ENCODE results near the gene BACE2.

The BACE2 gene

GRCh38 chr21:41207401-41208375 is 39.7 kb downstream of the BACE2 start:
- H3K27ac ChIP-seq (ENCODE audit: extremely low read depth, low read depth, low read length) = no peak overlapping the region
- POLR2A ChIA-PET = no interaction called here

GRCh38 chr21:41208376-41208763 is 40.4 kb downstream of the BACE2 start:
- H3K4me1 ChIP-seq (ENCODE audit: control insufficient read depth, insufficient read depth, low read length) = peaks cover 6% of the 10 kb centered on the region; the same call in 1 of the 2 replicates
- no peak overlapping the region for H3K27ac ChIP-seq (ENCODE audit: extremely low read depth, low read depth, low read length)
- no peak overlapping the region for H3K4me3 ChIP-seq (ENCODE audit: low read depth, low read length)
- POLR2A ChIA-PET = no interaction called here
- CTCF ChIA-PET = no interaction called here
- H3K9me3 ChIP-seq (ENCODE audit: control insufficient read depth, insufficient read depth, low read depth, low read length) = no peaks in the 10 kb centered on the region
- no peaks in the 10 kb centered on the region for H3K36me3 ChIP-seq (ENCODE audit: control insufficient read depth in 2 of 2, insufficient read depth in 1 of 2, low read length in 2 of 2)
- TF ChIP-seq ZBTB20 (tag by site-specific recombination; IDR thresholded peaks at IDR 0.05) (no peak), ZNF555 (tag by site-specific recombination; conservative IDR thresholded peaks at IDR 0.05) (no peak), TCF7L2 (IDR thresholded peaks at IDR 0.05; ENCODE audit: borderline replicate concordance, low read depth, low read length) (no peak), ZNF513 (tag by site-specific recombination; IDR thresholded peaks at IDR 0.05) (no peak)

More at GRCh38 chr21:41207401-41208375, 39.7 kb downstream of the BACE2 start:
- Histone ChIP-seq H3K4me1 (ENCODE audit: control insufficient read depth, insufficient read depth, low read length) (peaks cover 6% of the 10 kb centered on the region; the same call in 1 of the 2 replicates), H3K36me3 (ENCODE audit: control insufficient read depth in 2 of 2, insufficient read depth in 1 of 2, low read length in 2 of 2) (no peaks in the 10 kb centered on the region), H3K4me3 (ENCODE audit: low read depth, low read length) (no peak overlapping the region), H3K9me3 (ENCODE audit: control insufficient read depth, insufficient read depth, low read depth, low read length) (no peaks in the 10 kb centered on the region)
- CTCF ChIA-PET = interaction anchor here (0.6 to 1.1 kb wide), 4 partner anchors 9 to 972 kb away, joined by 3 to 4 read pairs (median 3); no protein-coding TSS in a partner anchor
- TF ChIP-seq ZNF585B (tag by site-specific recombination; IDR thresholded peaks at IDR 0.05) (no peak), HOXA7 (CRISPR knock-in tag; IDR thresholded peaks at IDR 0.05; ENCODE audit: borderline replicate concordance) (no peak), PRDM1 (tag by site-specific recombination; IDR thresholded peaks at IDR 0.05) (peak; percentile 69), HOXD13 (CRISPR knock-in tag; IDR thresholded peaks at IDR 0.05; ENCODE audit: borderline replicate concordance) (no peak), SP2 (tag by site-specific recombination; IDR thresholded peaks at IDR 0.05) (no peak), ZSCAN30 (tag by site-specific recombination; IDR thresholded peaks at IDR 0.05) (no peak), ZNF132 (tag by site-specific recombination; IDR thresholded peaks at IDR 0.05; ENCODE audit: borderline replicate concordance) (no peak), ZBTB48 (tag by site-specific recombination; IDR thresholded peaks at IDR 0.05) (peak; percentile 68; the same call in 1 of the 2 replicates), PRDM10 (tag by site-specific recombination; IDR thresholded peaks at IDR 0.05) (0 out of 2 replicates have a peak, but pooled peaks have one; percentile 23), ZNF513 (tag by site-specific recombination; IDR thresholded peaks at IDR 0.05) (no peak), ZNF10 (tag by site-specific recombination; IDR thresholded peaks at IDR 0.05) (no peak), PRDM6 (tag by site-specific recombination; IDR thresholded peaks at IDR 0.05) (no peak), GLI2 (tag by site-specific recombination; IDR thresholded peaks at IDR 0.05; ENCODE audit: borderline replicate concordance, low read depth) (no peak), ZNF791 (tag by site-specific recombination; IDR thresholded peaks at IDR 0.05) (no peak)
